Measurements from ENCODE around the gene SNED1.
A peak's percentile ranks its signal among the peaks of the same experiment; 100 is the strongest.
"Not testable (repeated sequence)": the region's sequence is repeated elsewhere in the genome, so short reads cannot be mapped to it uniquely, and the experiment has no call there.

Gene SNED1

DNA sequence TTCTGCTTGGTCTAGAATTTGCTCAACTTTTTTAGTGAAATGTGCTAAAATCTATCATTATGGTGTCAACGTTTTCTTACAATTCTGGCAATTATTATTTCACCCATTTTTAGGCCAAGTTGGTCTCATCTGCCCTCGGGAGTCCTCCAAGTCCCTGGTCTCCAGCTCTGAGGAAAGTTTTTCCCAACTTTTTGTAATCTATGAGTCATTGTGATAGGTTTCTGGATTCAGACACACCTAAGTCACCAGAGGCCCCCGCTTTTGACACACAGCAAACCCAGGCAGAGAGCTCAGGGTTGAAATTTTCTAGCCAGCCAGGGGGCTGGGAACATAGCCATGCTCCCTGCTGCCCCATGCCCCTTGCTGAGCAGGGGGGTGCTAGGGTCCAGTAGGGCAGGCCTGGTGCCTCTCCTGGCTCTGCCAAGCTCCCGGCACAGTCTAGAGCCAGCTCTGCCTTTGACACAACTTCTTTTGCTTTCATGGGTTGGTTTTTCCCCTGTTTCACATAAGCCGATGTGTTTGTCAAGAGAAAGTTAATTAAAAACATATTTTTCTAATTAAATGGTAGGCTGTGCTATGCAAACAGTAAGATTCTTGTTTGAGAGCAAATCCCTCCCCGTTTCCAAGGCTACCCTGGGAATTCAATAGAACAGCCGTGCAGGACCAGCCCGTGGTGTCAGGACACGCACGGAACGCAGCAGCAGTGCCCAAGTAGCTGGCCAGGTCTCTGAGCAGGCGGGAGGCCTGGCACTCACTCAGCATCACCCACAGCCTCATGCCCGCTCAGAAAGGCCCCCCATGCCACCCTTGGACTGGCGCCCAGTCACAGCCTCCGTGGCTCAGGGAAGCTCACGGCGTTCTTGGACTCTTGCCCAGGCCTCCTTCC, 25.5 kb upstream of the SNED1 start:
- DNase-seq = no peak

DNA sequence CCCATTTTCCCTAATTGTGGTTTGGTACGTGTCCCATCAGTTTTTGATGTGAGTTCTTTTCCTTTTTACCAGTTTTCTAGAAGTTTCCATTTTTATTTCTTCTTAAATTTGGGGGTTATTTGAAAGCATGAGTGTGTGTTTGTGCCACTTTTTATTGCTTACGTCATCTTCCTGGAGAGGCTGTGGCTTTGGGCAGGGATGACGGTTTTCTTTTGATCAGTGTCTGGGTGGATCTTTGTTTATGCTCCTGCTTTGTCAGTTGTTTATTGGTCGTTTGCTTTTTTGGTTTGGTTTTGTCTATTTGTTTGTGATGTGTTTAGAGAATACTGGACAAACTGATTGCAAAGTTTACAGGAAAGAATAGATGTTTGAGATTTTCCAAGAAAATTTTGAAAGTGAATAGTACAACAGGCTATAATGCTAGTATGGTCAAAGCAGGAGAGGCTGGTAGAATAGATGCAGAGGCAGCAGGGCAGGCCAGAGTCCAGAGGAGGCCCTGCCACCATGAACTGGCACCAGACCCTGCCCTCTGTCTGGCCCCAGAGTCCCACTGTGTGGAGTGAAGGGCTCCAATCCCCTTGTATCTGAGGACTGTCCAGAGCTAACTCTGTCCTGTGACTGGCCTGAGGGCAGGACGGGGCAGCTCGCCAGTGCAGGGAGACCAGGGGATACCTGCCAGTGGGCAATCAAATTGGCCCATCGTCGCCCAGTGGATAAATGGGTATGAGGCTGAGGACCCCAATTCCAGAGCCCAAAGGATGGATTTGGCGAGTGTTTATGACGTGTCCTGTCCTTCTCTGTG, 23.4 kb upstream of the SNED1 start:
- DNase-seq = no peak

DNA sequence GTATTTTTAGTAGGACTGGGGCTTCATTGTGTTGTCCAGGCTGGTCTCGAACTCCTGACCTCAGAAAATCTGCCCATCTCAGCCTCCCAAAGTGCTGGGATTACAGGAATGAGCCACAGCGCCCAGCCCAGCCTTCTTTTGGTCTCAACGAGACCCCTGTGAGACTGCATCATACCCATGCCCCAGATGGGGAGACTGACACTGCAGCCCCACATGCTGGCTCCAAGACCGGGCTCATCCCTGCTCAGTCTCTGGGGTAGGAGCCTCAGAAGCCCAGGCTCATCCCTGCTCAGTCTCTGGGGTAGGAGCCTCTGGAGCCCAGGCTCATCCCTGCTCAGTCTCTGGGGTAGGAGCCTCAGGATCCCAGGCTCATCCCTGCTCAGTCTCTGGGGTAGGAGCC, 22.5 kb upstream of the SNED1 start:
- DNase-seq = not testable (repeated sequence)

DNA sequence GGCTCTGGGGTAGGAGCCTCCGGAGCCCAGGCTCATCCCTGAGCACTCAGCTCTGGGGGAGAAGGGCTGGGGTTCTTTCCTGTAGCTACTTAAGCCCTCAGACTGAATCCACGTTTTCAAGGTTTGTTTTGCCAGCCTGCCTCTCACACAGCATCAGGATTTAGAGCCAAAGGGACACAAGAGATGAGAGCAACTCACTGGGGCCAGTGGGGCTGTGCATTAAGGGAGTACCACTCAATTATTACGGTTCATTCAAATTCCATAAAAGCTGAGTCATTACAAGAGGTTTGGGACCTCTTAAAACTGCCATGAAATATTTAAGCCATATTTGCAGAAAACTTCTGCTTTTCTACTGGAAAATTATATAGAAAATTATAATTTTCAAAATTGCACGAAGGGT, 17.1 kb upstream of the SNED1 start:
- no peak for DNase-seq

DNA sequence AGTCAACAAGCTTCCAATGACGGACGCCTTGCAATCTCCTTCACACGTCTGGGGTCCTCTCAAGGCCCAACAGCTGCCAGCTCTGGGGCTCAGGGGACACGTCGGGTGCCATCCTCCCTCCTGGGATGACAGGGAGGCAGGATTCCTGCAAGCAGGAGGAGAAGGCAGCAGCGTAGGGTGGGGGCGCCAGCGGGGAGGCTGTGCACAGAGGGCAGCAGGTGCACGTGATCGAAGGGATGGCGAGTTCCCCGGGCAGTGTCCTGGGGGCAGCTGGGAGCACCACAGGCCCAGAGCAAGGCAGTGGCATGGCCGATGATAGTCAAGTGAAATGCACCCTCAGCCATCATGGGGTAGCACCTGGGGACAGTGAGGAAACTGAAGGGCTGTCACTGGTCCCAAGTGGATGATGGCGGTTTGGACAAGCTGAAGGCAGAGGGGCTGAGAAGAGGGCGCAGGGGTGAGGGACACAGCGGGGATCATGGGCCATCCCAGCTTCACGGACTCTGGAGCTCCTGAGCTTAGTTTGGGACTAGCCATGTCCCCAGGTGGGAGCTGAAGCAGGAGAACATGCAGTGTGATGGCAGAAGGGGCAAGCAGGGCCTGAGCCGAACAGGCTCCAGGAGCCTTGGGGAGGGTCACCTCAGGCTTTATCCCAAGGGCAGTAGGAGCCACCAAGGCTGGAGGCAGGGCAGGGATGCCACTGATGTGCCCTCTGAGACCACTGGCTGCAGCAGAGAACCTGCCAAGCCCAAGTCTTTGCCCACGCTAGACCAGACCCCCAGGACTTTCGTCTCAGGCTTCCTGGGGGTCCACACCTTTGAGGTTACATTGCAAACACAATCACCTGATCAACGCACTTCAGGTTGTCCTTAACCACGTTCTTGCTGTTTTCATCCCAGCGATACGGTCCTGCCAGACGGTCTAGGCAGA, 16.3 kb upstream of the SNED1 start:
- no peak for DNase-seq

DNA sequence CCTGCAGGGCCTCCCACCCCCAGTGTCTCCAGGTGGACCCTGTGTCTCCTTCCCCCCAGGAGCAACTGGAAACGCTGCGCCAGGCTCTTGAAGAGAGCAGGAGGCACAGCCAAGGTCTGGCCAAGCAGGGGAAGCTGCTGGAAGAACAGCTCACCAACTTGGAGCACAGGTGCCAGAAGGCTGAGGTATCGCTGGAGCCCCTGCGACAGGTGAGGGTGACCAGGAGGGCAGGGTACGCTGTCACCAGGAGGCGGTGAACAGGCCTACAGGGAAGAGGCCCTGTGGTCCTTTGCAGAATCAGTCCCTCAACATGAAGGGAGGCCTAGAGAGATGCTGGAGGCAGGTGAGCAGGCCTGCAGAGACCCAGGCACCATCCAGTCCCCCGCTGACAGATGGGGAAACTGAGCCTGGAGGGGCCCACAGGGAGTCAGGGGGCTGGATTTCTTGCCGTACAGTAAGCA, 15.6 kb upstream of the SNED1 start:
- no peak for DNase-seq

DNA sequence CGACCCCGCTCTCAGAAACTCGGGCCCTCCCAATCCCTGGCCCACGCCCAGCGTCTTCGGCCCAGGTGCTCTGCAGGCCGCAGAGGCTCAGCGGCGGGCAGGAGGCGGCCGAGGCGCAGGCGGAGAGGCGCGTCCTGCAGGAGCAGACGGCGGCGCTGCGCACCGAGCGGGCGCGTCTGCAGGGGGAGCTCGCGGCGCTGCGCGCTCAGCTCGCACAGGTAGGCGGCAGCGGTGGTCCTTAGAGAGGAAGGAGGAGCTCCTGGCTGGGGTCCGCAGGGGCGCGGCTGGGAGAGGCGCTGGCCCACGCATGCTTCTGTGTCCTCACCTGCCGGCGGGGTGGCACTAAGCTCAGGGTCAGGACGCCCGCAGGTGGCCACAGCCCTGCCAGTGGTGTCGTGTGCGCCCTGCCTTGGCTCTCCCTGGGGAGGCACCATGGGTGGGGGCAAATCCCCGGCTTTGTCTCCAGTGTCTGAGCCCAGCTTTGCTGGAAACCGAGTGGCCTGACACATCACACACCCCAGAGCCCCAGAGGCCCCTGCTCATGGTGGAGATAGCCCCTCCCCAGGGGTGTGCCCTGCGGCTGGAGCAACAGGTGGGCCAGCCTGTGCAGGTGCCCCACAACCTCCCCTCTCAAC, 14.9 kb upstream of the SNED1 start:
- peak; percentile 60 for DNase-seq

DNA sequence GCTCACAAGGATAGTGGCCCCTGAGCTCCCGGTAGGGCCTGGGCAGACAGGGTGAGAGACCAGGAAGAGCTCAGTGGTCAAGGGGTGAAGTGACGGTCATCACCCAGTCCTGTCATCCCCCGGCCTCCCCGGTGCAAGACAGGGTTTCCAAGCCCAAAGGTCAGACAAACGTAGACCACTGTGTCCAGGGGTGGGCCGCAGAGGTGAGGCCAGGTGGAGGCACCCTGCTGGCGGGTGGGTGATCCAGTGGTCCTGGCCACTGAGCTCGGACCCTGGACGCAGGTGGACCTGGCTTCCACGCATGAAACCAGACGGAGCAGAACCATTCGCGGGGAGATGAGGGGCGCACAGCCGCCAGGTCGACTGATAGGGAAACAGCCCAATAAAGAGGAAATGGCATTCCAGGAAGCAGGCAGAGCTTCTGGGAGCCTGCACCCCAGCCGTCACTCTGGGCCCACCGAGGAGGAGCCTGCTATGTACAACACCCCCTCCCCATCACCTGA, 14.4 kb upstream of the SNED1 start:
- DNase-seq = no peak

DNA sequence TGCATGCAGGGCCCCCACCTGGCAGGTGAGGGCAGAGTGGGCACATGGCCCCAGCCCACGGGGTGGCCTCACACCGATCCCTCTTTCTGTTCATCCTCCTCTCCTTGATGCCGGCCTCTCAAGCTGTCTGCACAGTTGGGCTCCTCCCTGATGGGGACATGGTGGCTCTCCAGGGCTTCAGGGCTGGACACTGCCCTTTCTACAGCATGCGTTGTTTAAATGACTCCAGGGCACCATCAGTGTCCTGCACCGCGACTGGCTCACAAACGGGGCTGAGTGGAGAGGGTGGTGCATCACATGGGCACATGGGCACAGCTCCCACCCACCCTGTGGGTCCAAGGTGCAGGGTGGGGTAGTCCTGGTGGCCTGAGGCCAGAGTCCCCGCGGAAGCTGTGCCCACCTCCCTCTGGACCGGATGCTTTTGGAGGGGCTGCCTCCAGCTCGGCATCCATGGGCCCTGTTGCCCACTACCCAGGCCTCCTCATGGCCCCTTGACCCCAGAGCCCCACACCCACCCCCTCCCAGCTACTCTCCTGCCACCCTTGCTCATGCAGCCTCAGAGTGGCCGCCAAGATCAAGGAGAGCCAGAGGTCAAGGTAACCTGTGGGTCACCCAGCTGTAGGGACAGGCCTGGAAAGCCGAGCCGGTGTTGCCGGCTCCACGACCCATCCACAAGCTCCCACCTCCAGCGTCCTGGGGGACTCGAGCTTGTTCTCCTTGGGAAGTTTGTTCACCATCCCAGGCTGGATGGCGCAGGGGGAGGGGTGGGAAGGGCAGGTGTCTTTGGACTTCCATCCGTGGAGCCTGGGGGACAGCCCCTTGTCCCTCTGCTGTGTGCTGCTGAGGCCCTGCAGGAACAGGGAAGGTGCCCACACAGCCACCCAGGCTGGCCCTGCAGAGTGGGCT, 12.3 kb upstream of the SNED1 start:
- no peak for DNase-seq

DNA sequence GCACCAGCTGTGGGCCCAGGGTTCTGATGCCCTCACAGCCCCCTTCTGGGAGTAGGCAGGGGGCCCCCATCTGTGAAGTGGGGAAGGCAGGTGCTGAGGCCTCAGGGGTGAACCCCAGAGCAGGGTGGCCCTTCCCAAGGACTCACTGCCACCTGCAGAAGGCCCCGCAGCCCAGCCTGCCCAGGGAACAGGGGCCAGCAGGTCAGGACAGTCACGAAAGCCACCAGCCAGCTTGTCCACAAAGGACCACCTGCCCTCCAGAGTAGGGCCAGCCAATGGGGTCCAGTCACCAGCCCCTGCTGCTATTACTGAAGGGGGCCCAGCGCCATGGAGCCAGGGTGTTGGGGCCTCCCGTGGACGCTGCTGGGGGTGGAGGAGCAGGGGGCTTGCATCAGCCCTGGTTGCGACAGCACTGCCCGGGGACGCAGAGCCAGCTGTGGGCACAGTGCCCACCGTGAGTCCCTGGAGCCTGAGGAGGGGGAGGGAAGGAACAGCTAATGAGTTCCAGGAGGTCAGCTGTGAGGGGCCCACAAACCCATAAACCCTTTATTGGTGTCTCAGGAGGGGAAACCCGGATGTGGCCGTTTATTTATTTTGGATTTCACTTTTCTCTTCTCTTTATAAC, 11.5 kb upstream of the SNED1 start:
- DNase-seq = no peak

DNA sequence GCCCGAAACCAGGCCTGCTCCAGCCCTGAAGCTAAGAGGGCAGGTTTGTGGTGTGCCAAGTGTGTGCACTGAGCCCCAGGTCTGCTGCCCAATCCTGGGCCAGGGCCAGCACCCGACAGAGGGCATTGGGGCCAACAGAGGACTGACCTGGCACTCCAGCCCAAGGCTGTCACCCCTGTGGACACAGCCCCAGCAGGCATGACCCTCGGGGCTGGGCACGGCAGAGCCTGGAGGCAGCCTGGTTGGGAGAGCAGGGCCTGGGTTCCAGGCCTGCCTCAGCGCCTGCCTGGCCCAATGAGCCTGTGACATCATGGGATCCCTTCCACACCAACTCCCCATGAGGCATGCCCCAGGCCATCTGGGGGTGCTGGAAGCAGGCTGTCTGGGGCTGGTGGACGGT, 10.8 kb upstream of the SNED1 start:
- DNase-seq = no peak

DNA sequence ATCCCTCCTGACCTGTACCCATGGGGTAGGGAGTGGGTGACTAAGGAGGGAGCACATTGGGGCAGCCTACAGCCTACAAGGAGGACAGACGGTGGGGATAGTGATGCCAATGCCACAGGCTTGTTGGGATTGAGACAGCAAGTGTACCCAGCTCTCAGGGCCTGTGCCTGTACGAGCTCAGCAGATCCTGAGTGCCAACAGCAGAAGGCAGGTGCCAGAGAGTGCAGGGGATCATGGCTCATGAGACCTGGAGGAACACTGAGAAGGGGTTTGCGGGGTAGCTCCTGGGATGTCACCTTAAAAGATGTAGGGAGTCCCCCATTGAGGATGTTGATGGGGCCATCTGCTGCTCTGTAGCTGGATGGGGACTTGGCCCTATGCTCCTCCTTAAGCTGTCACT, 10.3 kb upstream of the SNED1 start:
- DNase-seq = no peak

DNA sequence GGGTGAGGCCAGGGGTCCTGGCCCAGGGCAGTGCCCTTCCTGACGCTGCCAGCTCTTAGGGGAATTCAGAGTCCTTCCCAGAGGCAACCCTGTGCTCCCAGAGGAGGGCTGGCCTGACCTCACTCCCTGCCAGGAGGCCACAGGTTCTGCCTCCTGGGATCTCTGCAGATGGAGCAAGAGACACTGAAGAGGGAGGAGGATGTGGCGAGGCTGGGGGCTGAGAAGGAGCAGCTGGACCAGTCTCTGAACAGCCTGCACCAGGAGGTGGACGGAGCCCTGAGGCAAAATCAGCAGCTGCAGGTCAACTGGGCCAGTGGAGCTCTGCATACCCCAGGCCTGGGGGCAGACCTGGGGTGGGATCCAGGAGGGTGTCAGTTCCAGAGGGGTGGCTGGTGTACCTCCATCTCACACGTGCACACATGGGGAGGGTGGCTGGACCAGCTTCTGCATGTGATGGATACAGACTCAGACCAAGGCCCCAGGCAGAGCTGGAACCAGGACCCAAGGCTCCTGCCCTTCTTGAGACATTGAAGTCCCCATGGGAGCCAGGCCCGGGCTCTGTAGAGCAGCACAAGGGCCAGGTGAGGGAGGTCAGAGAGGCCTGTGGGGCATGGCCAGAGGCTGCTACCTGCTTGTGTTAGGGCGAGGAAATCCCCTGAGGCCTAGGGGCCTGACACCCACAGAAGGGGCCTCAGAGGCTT, 9.7 kb upstream of the SNED1 start:
- DNase-seq = no peak

DNA sequence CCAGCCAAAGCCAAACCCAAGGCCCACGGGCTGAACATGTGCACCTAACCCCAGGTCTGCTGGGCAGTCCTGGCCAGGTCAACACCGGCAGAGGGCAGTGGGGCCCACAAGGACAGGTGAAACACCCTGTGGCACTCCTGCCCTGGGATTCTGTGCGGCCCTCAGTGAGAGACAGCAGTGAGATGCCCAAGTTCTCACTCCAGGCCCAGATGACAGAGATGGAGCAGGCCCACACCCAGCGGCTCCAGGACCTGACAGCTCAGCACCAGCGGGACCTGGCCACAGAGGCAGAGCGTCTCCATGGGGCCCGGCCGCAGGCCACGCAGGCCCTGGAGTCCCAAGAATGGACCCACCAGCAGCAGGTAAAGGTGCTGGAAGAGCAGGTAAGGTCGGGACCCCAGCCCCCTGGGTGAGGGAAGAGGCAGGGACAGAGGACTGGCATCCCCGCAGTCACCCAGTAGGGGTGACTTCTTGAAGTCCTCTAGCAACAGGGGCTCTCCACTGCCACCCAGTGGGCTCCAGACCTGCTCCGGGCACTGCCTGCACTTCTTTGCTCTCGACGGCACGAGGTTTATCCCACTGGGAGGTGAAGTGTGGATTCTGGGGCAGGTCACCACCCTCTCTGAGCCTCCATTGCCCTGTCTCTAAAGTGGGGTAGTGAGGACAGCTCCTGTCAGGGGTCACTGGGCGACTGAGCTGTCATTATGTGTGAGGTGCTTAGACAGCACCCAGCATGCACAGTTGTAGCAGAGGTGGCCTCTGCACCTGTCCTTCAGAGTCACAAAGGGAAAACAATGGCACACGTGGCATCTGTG, 8.8 kb upstream of the SNED1 start:
- peak; percentile 68 for DNase-seq

DNA sequence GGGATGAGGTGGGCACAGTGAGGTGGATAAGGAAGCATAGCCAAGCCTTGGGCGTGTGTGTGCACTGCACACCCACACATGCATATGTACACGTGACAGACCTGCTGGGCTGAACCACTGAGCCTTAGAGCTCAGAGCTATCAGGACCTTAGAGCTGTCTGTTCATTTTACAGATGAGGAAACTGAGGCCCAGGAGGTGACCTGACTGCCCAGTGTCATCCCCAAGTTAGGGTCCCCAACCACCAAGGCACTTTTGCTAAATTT, 8.2 kb upstream of the SNED1 start:
- DNase-seq = no peak

DNA sequence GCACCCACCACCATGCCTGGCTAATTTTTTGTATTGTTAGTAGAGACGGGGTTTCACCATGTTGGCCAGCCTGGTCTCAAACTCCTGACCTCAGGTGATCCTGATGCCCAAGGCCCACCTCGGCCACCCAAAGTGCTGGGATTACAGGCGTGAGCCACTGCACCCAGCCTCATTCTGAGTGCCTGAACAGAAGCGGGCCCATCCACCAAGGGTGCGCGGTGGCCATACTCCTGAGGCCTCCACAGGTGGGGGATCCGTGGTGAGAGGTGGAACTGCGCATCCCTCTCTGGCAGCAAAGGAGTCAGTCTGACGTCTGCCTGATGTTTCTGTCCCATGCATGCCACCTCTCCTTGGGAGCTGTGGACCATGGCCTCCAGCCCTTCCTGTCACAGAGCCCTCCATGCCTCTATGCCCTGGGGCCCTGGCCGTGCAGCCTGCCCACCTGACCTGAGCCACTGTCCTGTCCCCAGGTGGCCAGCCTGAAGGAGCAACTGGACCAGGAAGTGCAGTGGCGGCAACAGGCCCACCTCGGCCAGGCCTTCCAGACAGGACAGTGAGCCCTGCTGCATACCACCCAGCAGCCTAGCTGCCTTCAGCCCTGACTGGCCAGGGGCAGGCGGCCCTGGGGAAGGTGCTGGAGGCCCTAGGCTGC, 7.6 kb upstream of the SNED1 start:
- no peak for DNase-seq

DNA sequence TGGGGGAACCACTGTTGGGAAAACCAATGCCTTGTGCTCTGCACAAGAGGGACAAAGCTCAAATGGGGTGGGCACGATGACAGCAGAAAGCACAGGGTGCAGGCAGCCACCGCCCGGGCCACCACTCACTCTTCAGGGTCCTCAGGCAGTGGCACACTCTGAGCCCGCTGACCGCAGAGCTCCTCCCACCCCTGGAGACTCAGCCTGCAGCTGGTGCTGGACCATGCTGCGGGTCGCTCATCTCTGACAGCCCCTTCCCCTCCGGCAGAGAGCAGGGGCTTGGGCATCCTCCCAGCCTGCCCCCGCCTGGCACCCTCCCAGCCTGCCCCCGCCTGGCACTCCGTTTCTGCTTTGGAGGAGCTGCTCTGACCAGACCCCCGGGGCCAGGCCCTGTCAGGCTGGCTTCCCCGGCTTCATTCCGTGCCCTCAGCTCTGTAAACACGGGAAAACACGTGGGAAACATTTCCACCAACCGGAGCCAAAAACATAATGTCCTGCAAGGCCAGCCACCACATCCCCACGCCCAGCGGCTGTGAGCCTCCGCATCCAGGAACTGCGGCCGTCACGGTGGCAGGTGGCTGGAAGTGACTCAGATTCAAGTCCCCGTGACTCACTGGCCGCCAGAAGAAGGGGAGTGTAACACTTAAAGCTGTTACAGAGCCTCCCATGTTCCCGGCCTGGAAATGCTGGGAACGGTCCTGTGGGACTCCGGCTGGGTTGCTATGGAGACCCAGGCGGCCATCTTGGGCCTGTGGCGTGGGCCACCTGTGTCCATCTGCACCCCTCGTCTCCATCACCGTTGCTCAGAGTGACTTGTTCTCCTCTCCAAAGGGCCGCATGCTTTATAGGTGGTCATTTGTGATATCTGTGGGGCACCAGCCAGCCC, 6.8 kb upstream of the SNED1 start:
- DNase-seq = peak; percentile 35
